ENCODE results near the gene ABCA12.

Gene ABCA12

GRCh38 chr2:215022910-215023309 lies 115.5 kb downstream of the ABCA12 start:
- no peak for DNase-seq (ENCODE audit: extremely low spot score)
- no peak for TF ChIP-seq CTCF (IDR thresholded peaks at IDR 0.05; ENCODE audit: control extremely low read depth, extremely low read depth, low read depth, missing control alignments)
- CTCF ChIA-PET, result interaction anchor here (0.9 to 2.4 kb wide), 4 partner anchors 10 to 214 kb away, joined by 3 to 6 read pairs (median 3); partner anchors contain the start of gene BARD1
- POLR2A ChIA-PET, result no interaction called here

- no peak for DNase-seq (ENCODE audit: extremely low spot score)
- ChIA-PET POLR2A (no interaction called here), CTCF (interaction anchor here (0.9 to 2.4 kb wide), 4 partner anchors 9 to 213 kb away, joined by 3 to 6 read pairs (median 3); partner anchors contain the start of gene BARD1)
- no peak for TF ChIP-seq CTCF (IDR thresholded peaks at IDR 0.05; ENCODE audit: control extremely low read depth, extremely low read depth, low read depth, missing control alignments)
These were observed 116.0 kb downstream of the ABCA12 start for GRCh38 chr2:215022418-215022817.

- POLR2A ChIA-PET, result no interaction called here
- no peak for DNase-seq (ENCODE audit: extremely low spot score)
- no peak for TF ChIP-seq CTCF (IDR thresholded peaks at IDR 0.05; ENCODE audit: control extremely low read depth, extremely low read depth, low read depth, missing control alignments)
- CTCF ChIA-PET, result interaction anchor here (0.9 to 1.1 kb wide), 2 partner anchors 9 to 25 kb away, joined by 3 read pairs; no protein-coding TSS in a partner anchor
These were observed 118.1 kb downstream of the ABCA12 start for GRCh38 chr2:215020283-215020682.

- TF ChIP-seq CTCF (IDR thresholded peaks at IDR 0.05; ENCODE audit: control extremely low read depth, extremely low read depth, low read depth, missing control alignments), result no peak
- ChIA-PET CTCF (interaction anchor here (0.8 kb wide), 1 partner anchor 15 kb away, joined by 3 read pairs; no protein-coding TSS in a partner anchor), POLR2A (no interaction called here)
- DNase-seq (ENCODE audit: extremely low spot score), result no peak
These were observed 118.8 kb downstream of the ABCA12 start for GRCh38 chr2:215019521-215020145.

GRCh38 chr2:215019085-215019484 lies 119.3 kb downstream of the ABCA12 start:
- DNase-seq (ENCODE audit: extremely low spot score), result no peak
- TF ChIP-seq CTCF (IDR thresholded peaks at IDR 0.05; ENCODE audit: control extremely low read depth, extremely low read depth, low read depth, missing control alignments), result no peak
- POLR2A ChIA-PET, result no interaction called here
- CTCF ChIA-PET, result interaction anchor here (0.8 kb wide), 1 partner anchor 14 kb away, joined by 3 read pairs; no protein-coding TSS in a partner anchor

- no peak for TF ChIP-seq CTCF (IDR thresholded peaks at IDR 0.05; ENCODE audit: control extremely low read depth, extremely low read depth, low read depth, missing control alignments)
- POLR2A ChIA-PET, result no interaction called here
These were observed 123.0 kb downstream of the ABCA12 start for GRCh38 chr2:215015421-215015820.

More at GRCh38 chr2:215015421-215015820, 123.0 kb downstream of the ABCA12 start:
- DNase-seq (ENCODE audit: extremely low spot score), result no peak
- CTCF ChIA-PET, result no interaction called here

Measured in GM10248 (cell line).